Ascending aorta (tissue), 2 donors: ENCODE measurements around the gene MSANTD2. TPM values are rescaled to one million over a fixed set of nuclear protein-coding genes. Genes with fewer than 3 reads are reported as not detected.

Source experiments
- DNase-seq, 2 donors: peaks; one replicate each; pipeline ENCODE4 v3.0.0-alpha.2; 2019; ENCODE audit warnings: low spot score in 2 of 2
- H3K27ac ChIP-seq, 2 donors: fragments of 200-600 bp; sonication (generic); one replicate each; pipeline ENCODE4 v1.5.1; 2016 to 2017; ENCODE audit warnings: mild to moderate bottlenecking in 1 of 2
- H3K27me3 ChIP-seq: fragments of 200-600 bp; sonication (generic); one replicate; pipeline ENCODE4 v1.5.1; 2017
- H3K36me3 ChIP-seq, 2 donors: fragments of 200-600 bp; sonication (generic); one replicate each; pipeline ENCODE4 v1.5.1; 2016
- H3K4me1 ChIP-seq, 2 donors: fragments of 200-600 bp; sonication (generic); one replicate each; pipeline ENCODE4 v1.5.1; 2016 to 2017; ENCODE audit warnings: mild to moderate bottlenecking in 1 of 2
- H3K4me3 ChIP-seq, 2 donors: fragments of 200-600 bp; sonication (generic); one replicate each; pipeline ENCODE4 v1.5.1; 2016 to 2017; ENCODE audit warnings: mild to moderate bottlenecking in 1 of 2
- H3K9me3 ChIP-seq, 2 donors: fragments of 200-600 bp; sonication (generic); one replicate each; pipeline ENCODE4 v1.5.1; 2016
- CTCF ChIP-seq, 3 experiments: fragments of 200-600 bp in 2 of 3; fragments of 450-650 bp in 1 of 3; sonication (generic) in 2 of 3; IDR thresholded peaks; one replicate each; pipeline ENCODE4 v1.5.1; 2016 to 2019; ENCODE audit warnings: antibody characterized with exemption in 3 of 3, mild to moderate bottlenecking in 1 of 3, moderate library complexity in 1 of 3
- intact Hi-C: fragments of 100-400 bp; cut with DNase I; formaldehyde crosslinking; loops from one replicate; pipeline ENCODE4 v1.15.1; 2023
- total RNA-seq: library from RNA; depleted of rRNA; stranded (reverse); fragments of >200 nt; gene quantifications from one replicate; pipeline ENCODE4 v1.1.0, GENCODE V29; 2016

MSANTD2 gene
- total RNA-seq, 1 donor from 2014 or later: 21.4 TPM

- Histone ChIP-seq H3K4me3 (no peak overlapping the region), H3K27ac (no peak overlapping the region), H3K36me3 (no peaks in the 10 kb centered on the region), H3K9me3 (no peaks in the 10 kb centered on the region), H3K27me3 (no peaks in the 10 kb centered on the region), H3K4me1 (peaks cover 0 to 4% of the 10 kb centered on the region in 2 donors)
- no peak for TF ChIP-seq CTCF (IDR thresholded peaks at IDR 0.05)
- DNase-seq: no peak
- intact Hi-C loops: no loop called here
These were observed 72.1 kb downstream of the MSANTD2 start for GRCh38 chr11:124728134-124728533.

- Histone ChIP-seq H3K4me1 (peaks cover 0 to 4% of the 10 kb centered on the region in 2 donors), H3K27ac (no peak overlapping the region), H3K36me3 (no peaks in the 10 kb centered on the region), H3K4me3 (no peak overlapping the region), H3K27me3 (no peaks in the 10 kb centered on the region), H3K9me3 (no peaks in the 10 kb centered on the region)
- TF ChIP-seq CTCF (IDR thresholded peaks at IDR 0.05): no peak
- intact Hi-C loops: no loop called here
- DNase-seq: no peak
These were observed 72.7 kb downstream of the MSANTD2 start for GRCh38 chr11:124727474-124727873.

GRCh38 chr11:124725719-124726105 lies 74.5 kb downstream of the MSANTD2 start:
- H3K27me3 ChIP-seq: no peaks in the 10 kb centered on the region
- no peak overlapping the region for H3K4me3 ChIP-seq
- DNase-seq: no peak
- H3K4me1 ChIP-seq: peaks cover 0 to 4% of the 10 kb centered on the region in 2 donors
- no peaks in the 10 kb centered on the region for H3K9me3 ChIP-seq
- intact Hi-C loops: no loop called here
- peak overlapping the region; percentile 29 to 50 for H3K27ac ChIP-seq
- H3K36me3 ChIP-seq: no peaks in the 10 kb centered on the region
- no peak for TF ChIP-seq CTCF (IDR thresholded peaks at IDR 0.05)

- TF ChIP-seq CTCF (IDR thresholded peaks at IDR 0.05): no peak
- H3K36me3 ChIP-seq: no peaks in the 10 kb centered on the region
- intact Hi-C loops: no loop called here
- no peaks in the 10 kb centered on the region for H3K27me3 ChIP-seq
- no peaks in the 10 kb centered on the region for H3K9me3 ChIP-seq
- DNase-seq: peak in 1 of 2 donors; percentile 75
- peak overlapping the region; percentile 42 to 50 for H3K27ac ChIP-seq
- no peak overlapping the region for H3K4me3 ChIP-seq
- H3K4me1 ChIP-seq: peaks cover 0 to 4% of the 10 kb centered on the region in 2 donors
These were observed 75.1 kb downstream of the MSANTD2 start for GRCh38 chr11:124724979-124725718.

- intact Hi-C loops: no loop called here
- DNase-seq: no peak
- Histone ChIP-seq H3K36me3 (no peaks in the 10 kb centered on the region), H3K27me3 (no peaks in the 10 kb centered on the region), H3K27ac (no peak overlapping the region), H3K4me3 (no peak overlapping the region), H3K4me1 (peaks cover 0 to 12% of the 10 kb centered on the region in 2 donors), H3K9me3 (no peaks in the 10 kb centered on the region)
- TF ChIP-seq CTCF (IDR thresholded peaks at IDR 0.05): no peak
These were observed 78.0 kb downstream of the MSANTD2 start for GRCh38 chr11:124722176-124722575.
